Mesendoderm (in vitro differentiated cells): ENCODE results near the gene SYCE3.

Experiments used
- DNase-seq: peaks from one replicate; pipeline ENCODE4 v3.0.0; 2013
- H2AK5ac ChIP-seq: 2 replicates; pipeline ENCODE4 v1.6.1; 2013; ENCODE audit warnings: low read length, inconsistent platforms
- H2BK120ac ChIP-seq: 2 replicates; pipeline ENCODE4 v1.6.1; 2013; ENCODE audit warnings: low read depth, mild to moderate bottlenecking, low read length, moderate library complexity, mixed read lengths
- H2BK15ac ChIP-seq: replicated peaks from 2 replicates; pipeline ENCODE4 v1.6.1; 2013; ENCODE audit warnings: low read depth, mild to moderate bottlenecking, moderate library complexity
- H2BK5ac ChIP-seq: 2 replicates; pipeline ENCODE4 v1.6.1; 2013; ENCODE audit warnings: low read length, inconsistent platforms
- H3K18ac ChIP-seq: 2 replicates; pipeline ENCODE4 v1.6.1; 2013; ENCODE audit warnings: mild to moderate bottlenecking, low read length, mixed read lengths
- H3K23ac ChIP-seq: one replicate; pipeline ENCODE4 v1.6.1; 2013; ENCODE audit warnings: low read length
- H3K27ac ChIP-seq: 2 replicates; pipeline ENCODE4 v1.5.1; 2013; ENCODE audit warnings: low read depth, mild to moderate bottlenecking, inconsistent platforms, low read length, moderate library complexity
- H3K27me3 ChIP-seq: 2 replicates; pipeline ENCODE4 v1.6.1; 2013; ENCODE audit warnings: low read length, control low read depth, mild to moderate bottlenecking, inconsistent platforms; ENCODE audit not compliant: insufficient read depth, poor library complexity
- H3K36me3 ChIP-seq: 2 replicates; pipeline ENCODE4 v1.6.1; 2013; ENCODE audit warnings: low read length, inconsistent platforms; ENCODE audit not compliant: control insufficient read depth, insufficient read depth
- H3K4ac ChIP-seq: one replicate; pipeline ENCODE4 v1.6.1; 2013; ENCODE audit warnings: low read depth, mild to moderate bottlenecking, low read length, moderate library complexity
- H3K4me1 ChIP-seq: 2 replicates; pipeline ENCODE4 v1.6.1; 2013; ENCODE audit warnings: low read depth, low read length, inconsistent platforms; ENCODE audit not compliant: control insufficient read depth
- H3K4me2 ChIP-seq: 2 replicates; pipeline ENCODE4 v1.6.1; 2013; ENCODE audit warnings: low read length
- H3K4me3 ChIP-seq: 2 replicates; pipeline ENCODE4 v1.5.1; 2013; ENCODE audit warnings: mild to moderate bottlenecking, low read length
- H3K56ac ChIP-seq: one replicate; pipeline ENCODE4 v1.6.1; 2013; ENCODE audit warnings: low read length
- H3K79me1 ChIP-seq: 2 replicates; pipeline ENCODE4 v1.6.1; 2013; ENCODE audit warnings: low read length, inconsistent platforms
- H3K79me2 ChIP-seq: 2 replicates; pipeline ENCODE4 v1.6.1; 2013; ENCODE audit warnings: mild to moderate bottlenecking, low read length; ENCODE audit not compliant: control insufficient read depth, insufficient read depth
- H3K9ac ChIP-seq: 2 replicates; pipeline ENCODE4 v1.6.1; 2013; ENCODE audit warnings: low read length, inconsistent platforms
- H4K5ac ChIP-seq: one replicate; pipeline ENCODE4 v1.6.1; 2013; ENCODE audit warnings: low read length
- H4K8ac ChIP-seq: one replicate; pipeline ENCODE4 v1.6.1; 2013; ENCODE audit warnings: low read depth, mild to moderate bottlenecking, control low read depth, low read length, moderate library complexity
- WGBS: extraction: QIAGEN DNeasy Blood & Tissue Kit; methylation state at CpG from one replicate; pipeline ENCODE4 v1.1.7; 2013; ENCODE audit warnings: low lambda C conversion rate, missing lambda C conversion rate; ENCODE audit not compliant: insufficient coverage; ENCODE audit errors: extremely low coverage; 5-methylcytosine and 5-hydroxymethylcytosine counted together

SYCE3 gene

GRCh38 chr22:50584106-50585096 is 21.7 kb upstream of the SYCE3 start:
- WGBS, result no CpG with 5 or more reads among the region's 23 CpGs
- H3K36me3 ChIP-seq, result peaks cover 3% of the 10 kb centered on the region
- no peaks in the 10 kb centered on the region for H3K27me3 ChIP-seq
- peak; percentile 88 for DNase-seq
- no peak overlapping the region for H3K4me2 ChIP-seq
- H4K5ac ChIP-seq, result no peak overlapping the region
- no peak overlapping the region for H3K23ac ChIP-seq
- peaks cover 6% of the 10 kb centered on the region for H3K79me2 ChIP-seq
- H3K56ac ChIP-seq, result no peak overlapping the region
- no peak overlapping the region for H3K18ac ChIP-seq
- H4K8ac ChIP-seq, result no peak overlapping the region
- no peak overlapping the region for H2BK15ac ChIP-seq
- no peak overlapping the region for H2BK120ac ChIP-seq
- no peak overlapping the region for H3K4me3 ChIP-seq
- peaks cover 2% of the 10 kb centered on the region for H3K4me1 ChIP-seq
- peaks cover 7% of the 10 kb centered on the region for H3K79me1 ChIP-seq
- H3K27ac ChIP-seq, result no peak overlapping the region
- no peak overlapping the region for H2BK5ac ChIP-seq
- H3K4ac ChIP-seq, result no peak overlapping the region
- H3K9ac ChIP-seq, result no peak overlapping the region
- H2AK5ac ChIP-seq, result no peak overlapping the region

- Histone ChIP-seq H3K4me2 (peak overlapping the region; percentile 80), H2BK15ac (no peak overlapping the region), H3K9ac (peak overlapping the region; percentile 86), H3K18ac (no peak overlapping the region), H3K27ac (no peak overlapping the region), H3K79me1 (peaks cover 7% of the 10 kb centered on the region), H3K56ac (peak overlapping the region; percentile 93), H4K5ac (no peak overlapping the region), H2AK5ac (no peak overlapping the region), H2BK120ac (no peak overlapping the region), H2BK5ac (no peak overlapping the region), H3K79me2 (peaks cover 6% of the 10 kb centered on the region), H3K36me3 (peaks cover 3% of the 10 kb centered on the region), H3K4ac (no peak overlapping the region), H3K27me3 (no peaks in the 10 kb centered on the region), H3K23ac (no peak overlapping the region), H3K4me1 (peaks cover 2% of the 10 kb centered on the region), H3K4me3 (peak overlapping the region; percentile 68), H4K8ac (no peak overlapping the region)
- WGBS, result no CpG with 5 or more reads among the region's 37 CpGs
- DNase-seq, result peak; percentile 32
Observed at GRCh38 chr22:50583294-50583861, 20.7 kb upstream of the SYCE3 start.

GRCh38 chr22:50582493-50583293 is 20.0 kb upstream of the SYCE3 start, which contains the start of gene CHKB:
TSS of gene CHKB (minus strand) at chr22:50582849. CDS start at chr22:50582781, 68 bp downstream.
- H3K4me2 ChIP-seq, result peak within 1 kb of the TSS; percentile 89
- H4K5ac ChIP-seq, result no peak within 1 kb of the TSS
- H3K9ac ChIP-seq, result peak within 1 kb of the TSS; percentile 98
- H2BK120ac ChIP-seq, result peak within 1 kb of the TSS; percentile 32
- DNase-seq, result peak; percentile 99
- H3K56ac ChIP-seq, result peak within 1 kb of the TSS; percentile 99
- no peak within 1 kb of the TSS for H2AK5ac ChIP-seq
- H2BK5ac ChIP-seq, result peak within 1 kb of the TSS; percentile 82
- H3K18ac ChIP-seq, result peak within 1 kb of the TSS; percentile 89
- H3K27ac ChIP-seq, result peak within 1 kb of the TSS; percentile 97
- peak within 1 kb of the TSS; percentile 89 for H3K23ac ChIP-seq
- H4K8ac ChIP-seq, result peak within 1 kb of the TSS; percentile 90
- H3K36me3 ChIP-seq, result peaks cover 3% of the 10 kb centered on the region
- no peak within 1 kb of the TSS for H2BK15ac ChIP-seq
- no CpG with 5 or more reads among the region's 96 CpGs for WGBS
- H3K79me1 ChIP-seq, result peaks cover 7% of the 10 kb centered on the region
- peak within 1 kb of the TSS; percentile 93 for H3K4me3 ChIP-seq
- peak within 1 kb of the TSS; percentile 73 for H3K4ac ChIP-seq
- H3K27me3 ChIP-seq, result no peaks in the 10 kb centered on the region
- H3K79me2 ChIP-seq, result peaks cover 6% of the 10 kb centered on the region
- peaks cover 2% of the 10 kb centered on the region for H3K4me1 ChIP-seq

- Histone ChIP-seq H3K23ac (peak overlapping the region; percentile 89), H3K36me3 (peaks cover 3% of the 10 kb centered on the region), H2AK5ac (no peak overlapping the region), H3K18ac (peak overlapping the region; percentile 89), H2BK15ac (no peak overlapping the region), H3K27ac (peak overlapping the region; percentile 97), H3K79me2 (peaks cover 6% of the 10 kb centered on the region), H2BK5ac (no peak overlapping the region), H2BK120ac (no peak overlapping the region), H4K8ac (peak overlapping the region; percentile 90), H3K4ac (peak overlapping the region; percentile 73), H3K9ac (peak overlapping the region; percentile 98), H3K4me3 (peak overlapping the region; percentile 93), H3K27me3 (no peaks in the 10 kb centered on the region), H3K4me2 (peak overlapping the region; percentile 89), H4K5ac (no peak overlapping the region), H3K4me1 (peaks cover 2% of the 10 kb centered on the region), H3K56ac (peak overlapping the region; percentile 99), H3K79me1 (peaks cover 7% of the 10 kb centered on the region)
- DNase-seq, result peak; percentile 38
- WGBS, result no CpG with 5 or more reads among the region's 39 CpGs
Observed at GRCh38 chr22:50581950-50582492, 19.3 kb upstream of the SYCE3 start.
